ENCODE measurements around the gene AKAP6. TPM values are rescaled to one million over a fixed set of nuclear protein-coding genes. Genes with fewer than 3 reads are reported as not detected.

The AKAP6 gene
- total RNA-seq, 1 experiment from 2014 or later: 2.3 TPM

GRCh38 chr14:32661216-32661615, 332.1 kb downstream of the AKAP6 start:
- no peaks in the 10 kb centered on the region for H3K9me2 ChIP-seq (replicated peaks; ENCODE audit: insufficient read depth, low read length)
- H2AFZ ChIP-seq (ENCODE audit: low read length): no peak overlapping the region
- H4K20me1 ChIP-seq (ENCODE audit: insufficient read depth, low read depth, low read length): no peaks in the 10 kb centered on the region
- no peak overlapping the region for H3K4me3 ChIP-seq (ENCODE audit: low read length)
- H3K9me3 ChIP-seq (ENCODE audit: low read length): no peaks in the 10 kb centered on the region
- no peak overlapping the region for H3K9ac ChIP-seq (ENCODE audit: low read length)
- peaks cover 8% of the 10 kb centered on the region for H3K4me1 ChIP-seq (ENCODE audit: low read length)
- no peak overlapping the region for H3K4me2 ChIP-seq (ENCODE audit: low read depth, low read length, poor library complexity, severe bottlenecking)
- no peak overlapping the region for H3K27ac ChIP-seq (ENCODE audit: low read length)
- H3K36me3 ChIP-seq (ENCODE audit: insufficient read depth, low read length): no peaks in the 10 kb centered on the region
- no peaks in the 10 kb centered on the region for H3K79me2 ChIP-seq (ENCODE audit: low read length)
- DNase-seq: no peak
- no peaks in the 10 kb centered on the region for H3K27me3 ChIP-seq (ENCODE audit: low read length)

GRCh38 chr14:32662211-32662610, 333.1 kb downstream of the AKAP6 start:
- no peak overlapping the region for H3K27ac ChIP-seq (ENCODE audit: low read length)
- H3K9me2 ChIP-seq (replicated peaks; ENCODE audit: insufficient read depth, low read length): no peaks in the 10 kb centered on the region
- H2AFZ ChIP-seq (ENCODE audit: low read length): no peak overlapping the region
- H3K4me2 ChIP-seq (ENCODE audit: low read depth, low read length, poor library complexity, severe bottlenecking): no peak overlapping the region
- no peak for DNase-seq
- no peaks in the 10 kb centered on the region for H4K20me1 ChIP-seq (ENCODE audit: insufficient read depth, low read depth, low read length)
- H3K27me3 ChIP-seq (ENCODE audit: low read length): no peaks in the 10 kb centered on the region
- no peaks in the 10 kb centered on the region for H3K9me3 ChIP-seq (ENCODE audit: low read length)
- H3K9ac ChIP-seq (ENCODE audit: low read length): no peak overlapping the region
- peaks cover 3% of the 10 kb centered on the region for H3K4me1 ChIP-seq (ENCODE audit: low read length)
- H3K79me2 ChIP-seq (ENCODE audit: low read length): no peaks in the 10 kb centered on the region
- no peak overlapping the region for H3K4me3 ChIP-seq (ENCODE audit: low read length)
- no peaks in the 10 kb centered on the region for H3K36me3 ChIP-seq (ENCODE audit: insufficient read depth, low read length)

- Histone ChIP-seq H3K36me3 (ENCODE audit: insufficient read depth, low read length) (no peaks in the 10 kb centered on the region), H2AFZ (ENCODE audit: low read length) (no peak overlapping the region), H3K79me2 (ENCODE audit: low read length) (no peaks in the 10 kb centered on the region), H3K9me3 (ENCODE audit: low read length) (no peaks in the 10 kb centered on the region), H3K27ac (ENCODE audit: low read length) (no peak overlapping the region), H3K27me3 (ENCODE audit: low read length) (no peaks in the 10 kb centered on the region), H3K4me2 (ENCODE audit: low read depth, low read length, poor library complexity, severe bottlenecking) (no peak overlapping the region), H3K4me1 (ENCODE audit: low read length) (no peaks in the 10 kb centered on the region), H4K20me1 (ENCODE audit: insufficient read depth, low read depth, low read length) (no peaks in the 10 kb centered on the region), H3K9me2 (replicated peaks; ENCODE audit: insufficient read depth, low read length) (no peaks in the 10 kb centered on the region), H3K9ac (ENCODE audit: low read length) (no peak overlapping the region), H3K4me3 (ENCODE audit: low read length) (no peak overlapping the region)
- no peak for DNase-seq
Measured at GRCh38 chr14:32666308-32666707, 337.2 kb downstream of the AKAP6 start.

GRCh38 chr14:32667287-32667686, 338.2 kb downstream of the AKAP6 start:
- Histone ChIP-seq H3K4me2 (ENCODE audit: low read depth, low read length, poor library complexity, severe bottlenecking) (no peak overlapping the region), H2AFZ (ENCODE audit: low read length) (no peak overlapping the region), H3K4me3 (ENCODE audit: low read length) (no peak overlapping the region), H3K27ac (ENCODE audit: low read length) (no peak overlapping the region), H3K36me3 (ENCODE audit: insufficient read depth, low read length) (no peaks in the 10 kb centered on the region), H3K9me3 (ENCODE audit: low read length) (no peaks in the 10 kb centered on the region), H3K9me2 (replicated peaks; ENCODE audit: insufficient read depth, low read length) (no peaks in the 10 kb centered on the region), H3K4me1 (ENCODE audit: low read length) (no peaks in the 10 kb centered on the region), H3K27me3 (ENCODE audit: low read length) (no peaks in the 10 kb centered on the region), H3K79me2 (ENCODE audit: low read length) (no peaks in the 10 kb centered on the region), H3K9ac (ENCODE audit: low read length) (no peak overlapping the region), H4K20me1 (ENCODE audit: insufficient read depth, low read depth, low read length) (no peaks in the 10 kb centered on the region)
- no peak for DNase-seq

GRCh38 chr14:32667791-32668190, 338.7 kb downstream of the AKAP6 start:
- Histone ChIP-seq H2AFZ (ENCODE audit: low read length) (no peak overlapping the region), H3K27ac (ENCODE audit: low read length) (no peak overlapping the region), H3K36me3 (ENCODE audit: insufficient read depth, low read length) (no peaks in the 10 kb centered on the region), H3K4me1 (ENCODE audit: low read length) (no peaks in the 10 kb centered on the region), H3K4me3 (ENCODE audit: low read length) (no peak overlapping the region), H3K9me2 (replicated peaks; ENCODE audit: insufficient read depth, low read length) (no peaks in the 10 kb centered on the region), H3K27me3 (ENCODE audit: low read length) (no peaks in the 10 kb centered on the region), H3K4me2 (ENCODE audit: low read depth, low read length, poor library complexity, severe bottlenecking) (no peak overlapping the region), H3K79me2 (ENCODE audit: low read length) (no peaks in the 10 kb centered on the region), H4K20me1 (ENCODE audit: insufficient read depth, low read depth, low read length) (no peaks in the 10 kb centered on the region), H3K9ac (ENCODE audit: low read length) (no peak overlapping the region), H3K9me3 (ENCODE audit: low read length) (no peaks in the 10 kb centered on the region)
- DNase-seq: no peak

GRCh38 chr14:32669391-32669790, 340.3 kb downstream of the AKAP6 start:
- no peak overlapping the region for H3K4me2 ChIP-seq (ENCODE audit: low read depth, low read length, poor library complexity, severe bottlenecking)
- no peak overlapping the region for H3K9ac ChIP-seq (ENCODE audit: low read length)
- H4K20me1 ChIP-seq (ENCODE audit: insufficient read depth, low read depth, low read length): no peaks in the 10 kb centered on the region
- no peaks in the 10 kb centered on the region for H3K9me3 ChIP-seq (ENCODE audit: low read length)
- no peaks in the 10 kb centered on the region for H3K79me2 ChIP-seq (ENCODE audit: low read length)
- no peak overlapping the region for H3K27ac ChIP-seq (ENCODE audit: low read length)
- no peaks in the 10 kb centered on the region for H3K4me1 ChIP-seq (ENCODE audit: low read length)
- H3K27me3 ChIP-seq (ENCODE audit: low read length): no peaks in the 10 kb centered on the region
- no peaks in the 10 kb centered on the region for H3K9me2 ChIP-seq (replicated peaks; ENCODE audit: insufficient read depth, low read length)
- H3K4me3 ChIP-seq (ENCODE audit: low read length): no peak overlapping the region
- no peaks in the 10 kb centered on the region for H3K36me3 ChIP-seq (ENCODE audit: insufficient read depth, low read length)
- no peak for DNase-seq
- H2AFZ ChIP-seq (ENCODE audit: low read length): no peak overlapping the region

GRCh38 chr14:32675433-32675832, 346.3 kb downstream of the AKAP6 start:
- no peaks in the 10 kb centered on the region for H3K9me3 ChIP-seq (ENCODE audit: low read length)
- no peak overlapping the region for H3K4me2 ChIP-seq (ENCODE audit: low read depth, low read length, poor library complexity, severe bottlenecking)
- H3K4me3 ChIP-seq (ENCODE audit: low read length): no peak overlapping the region
- no peak overlapping the region for H3K27ac ChIP-seq (ENCODE audit: low read length)
- H3K36me3 ChIP-seq (ENCODE audit: insufficient read depth, low read length): no peaks in the 10 kb centered on the region
- H3K27me3 ChIP-seq (ENCODE audit: low read length): no peaks in the 10 kb centered on the region
- H4K20me1 ChIP-seq (ENCODE audit: insufficient read depth, low read depth, low read length): no peaks in the 10 kb centered on the region
- H3K4me1 ChIP-seq (ENCODE audit: low read length): no peaks in the 10 kb centered on the region
- H3K9ac ChIP-seq (ENCODE audit: low read length): no peak overlapping the region
- no peak for DNase-seq
- no peak overlapping the region for H2AFZ ChIP-seq (ENCODE audit: low read length)
- no peaks in the 10 kb centered on the region for H3K9me2 ChIP-seq (replicated peaks; ENCODE audit: insufficient read depth, low read length)
- no peaks in the 10 kb centered on the region for H3K79me2 ChIP-seq (ENCODE audit: low read length)

- DNase-seq: no peak
- Histone ChIP-seq H3K9ac (ENCODE audit: low read length) (no peak overlapping the region), H3K79me2 (ENCODE audit: low read length) (no peaks in the 10 kb centered on the region), H2AFZ (ENCODE audit: low read length) (no peak overlapping the region), H3K4me3 (ENCODE audit: low read length) (no peak overlapping the region), H3K27ac (ENCODE audit: low read length) (no peak overlapping the region), H3K27me3 (ENCODE audit: low read length) (no peaks in the 10 kb centered on the region), H3K9me3 (ENCODE audit: low read length) (no peaks in the 10 kb centered on the region), H4K20me1 (ENCODE audit: insufficient read depth, low read depth, low read length) (no peaks in the 10 kb centered on the region), H3K36me3 (ENCODE audit: insufficient read depth, low read length) (no peaks in the 10 kb centered on the region), H3K4me1 (ENCODE audit: low read length) (no peaks in the 10 kb centered on the region), H3K4me2 (ENCODE audit: low read depth, low read length, poor library complexity, severe bottlenecking) (no peak overlapping the region), H3K9me2 (replicated peaks; ENCODE audit: insufficient read depth, low read length) (no peaks in the 10 kb centered on the region)
Measured at GRCh38 chr14:32677129-32677780, 348.2 kb downstream of the AKAP6 start.

Measured in Karpas-422 (cell line).